ENCODE measurements around the gene C15orf62.

DNA sequence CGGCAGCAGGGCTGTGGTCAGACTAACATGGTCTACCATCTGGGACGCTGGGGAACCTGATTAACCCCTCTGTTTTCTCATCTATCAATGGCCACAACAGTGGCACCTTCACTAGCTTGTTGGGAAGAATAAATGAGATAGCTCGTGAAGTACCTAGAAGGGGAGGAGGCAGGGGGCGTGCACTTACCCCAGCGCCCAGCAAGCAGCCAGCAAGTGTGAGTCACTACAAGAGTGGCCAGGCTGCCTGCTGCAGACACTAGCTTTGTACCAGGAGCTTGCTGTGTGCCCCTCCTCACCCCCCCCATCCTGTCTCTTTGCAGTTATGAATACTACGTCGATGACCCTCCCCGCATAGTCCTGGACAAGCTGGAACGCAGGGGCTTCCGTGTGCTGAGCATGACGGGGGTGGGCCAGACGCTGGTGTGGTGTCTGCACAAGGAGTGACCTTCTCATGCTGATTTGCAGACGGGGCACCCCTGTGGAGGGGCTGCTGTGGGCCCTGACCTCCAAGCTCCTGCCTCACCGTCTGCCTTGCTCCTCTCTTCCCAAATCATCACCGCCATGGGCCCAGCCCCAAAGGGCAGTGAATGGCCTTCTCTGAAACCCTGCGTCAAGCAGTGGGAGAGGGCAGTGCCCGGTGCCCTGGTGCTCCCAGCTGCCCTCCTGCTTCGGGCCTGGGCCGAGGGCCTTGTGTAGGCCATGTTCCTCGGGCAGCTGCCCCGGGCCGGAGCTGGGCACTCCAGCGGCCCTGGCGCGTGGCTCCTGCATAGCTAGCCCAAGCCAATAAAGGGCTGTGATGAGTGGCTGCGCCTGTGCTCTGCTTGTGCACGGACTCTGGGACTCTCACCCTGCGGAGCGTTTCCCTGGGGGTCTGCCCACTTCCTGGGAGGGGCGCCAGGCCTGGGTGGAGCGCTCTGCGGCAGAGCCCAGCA lies 2.6 kb upstream of the C15orf62 start:
- TF ChIP-seq EP300 (IDR thresholded peaks at IDR 0.05) (no peak), POLR2AphosphoS5 (IDR thresholded peaks at IDR 0.05) (no peak)
- TF ChIP-seq, protein P1, sequence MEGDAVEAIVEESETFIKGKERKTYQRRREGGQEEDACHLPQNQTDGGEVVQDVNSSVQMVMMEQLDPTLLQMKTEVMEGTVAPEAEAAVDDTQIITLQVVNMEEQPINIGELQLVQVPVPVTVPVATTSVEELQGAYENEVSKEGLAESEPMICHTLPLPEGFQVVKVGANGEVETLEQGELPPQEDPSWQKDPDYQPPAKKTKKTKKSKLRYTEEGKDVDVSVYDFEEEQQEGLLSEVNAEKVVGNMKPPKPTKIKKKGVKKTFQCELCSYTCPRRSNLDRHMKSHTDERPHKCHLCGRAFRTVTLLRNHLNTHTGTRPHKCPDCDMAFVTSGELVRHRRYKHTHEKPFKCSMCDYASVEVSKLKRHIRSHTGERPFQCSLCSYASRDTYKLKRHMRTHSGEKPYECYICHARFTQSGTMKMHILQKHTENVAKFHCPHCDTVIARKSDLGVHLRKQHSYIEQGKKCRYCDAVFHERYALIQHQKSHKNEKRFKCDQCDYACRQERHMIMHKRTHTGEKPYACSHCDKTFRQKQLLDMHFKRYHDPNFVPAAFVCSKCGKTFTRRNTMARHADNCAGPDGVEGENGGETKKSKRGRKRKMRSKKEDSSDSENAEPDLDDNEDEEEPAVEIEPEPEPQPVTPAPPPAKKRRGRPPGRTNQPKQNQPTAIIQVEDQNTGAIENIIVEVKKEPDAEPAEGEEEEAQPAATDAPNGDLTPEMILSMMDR (IDR thresholded peaks at IDR 0.05) = no peak

Data from upper lobe of left lung (tissue), 4 donors.